ENCODE results near the gene STK32B.

The STK32B gene

GRCh38 chr4:5366421-5366820, 315.1 kb downstream of the STK32B start:
- DNase-seq: peak; percentile 91

GRCh38 chr4:5368426-5368825, 317.1 kb downstream of the STK32B start:
- no peak for DNase-seq

GRCh38 chr4:5370286-5370685, 319.0 kb downstream of the STK32B start:
- DNase-seq: peak; percentile 82

DNA sequence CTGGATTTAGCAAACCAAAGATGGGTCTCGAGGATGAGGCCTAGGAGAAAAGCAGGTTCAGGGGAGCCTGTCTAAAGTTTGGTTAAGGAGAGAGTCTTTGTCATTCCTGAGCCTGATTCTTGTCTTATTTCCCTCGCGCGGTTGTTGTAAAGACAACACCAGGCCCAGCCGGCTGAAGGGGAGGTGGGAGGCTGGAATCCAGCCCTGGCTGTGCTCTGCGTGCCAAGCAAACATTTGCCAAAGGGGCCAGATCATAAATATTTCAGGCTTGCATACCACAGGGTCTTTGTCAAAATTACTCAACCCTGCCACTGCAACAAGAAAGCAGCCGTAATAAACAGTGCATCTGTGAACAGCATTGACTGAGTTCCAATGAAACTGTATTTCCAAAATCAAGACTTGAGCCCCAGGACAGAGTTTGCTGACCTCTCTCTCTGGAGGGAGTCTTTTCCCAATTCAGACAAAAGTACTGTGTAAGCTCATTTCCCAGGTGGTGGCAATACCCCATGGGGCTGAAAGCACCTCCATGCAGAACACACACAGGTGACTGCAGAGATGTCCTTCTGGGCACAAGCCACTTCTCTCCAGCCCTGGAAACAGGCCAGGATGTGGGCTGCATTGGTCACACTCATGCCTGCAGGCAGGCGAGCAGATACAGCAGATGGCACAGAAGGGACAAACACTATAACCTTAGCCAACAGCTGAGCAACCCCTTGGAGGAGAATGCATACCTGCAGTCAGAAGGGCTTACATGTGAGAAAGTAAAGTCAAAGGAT, 320.3 kb downstream of the STK32B start:
- DNase-seq: peak; percentile 95

DNA sequence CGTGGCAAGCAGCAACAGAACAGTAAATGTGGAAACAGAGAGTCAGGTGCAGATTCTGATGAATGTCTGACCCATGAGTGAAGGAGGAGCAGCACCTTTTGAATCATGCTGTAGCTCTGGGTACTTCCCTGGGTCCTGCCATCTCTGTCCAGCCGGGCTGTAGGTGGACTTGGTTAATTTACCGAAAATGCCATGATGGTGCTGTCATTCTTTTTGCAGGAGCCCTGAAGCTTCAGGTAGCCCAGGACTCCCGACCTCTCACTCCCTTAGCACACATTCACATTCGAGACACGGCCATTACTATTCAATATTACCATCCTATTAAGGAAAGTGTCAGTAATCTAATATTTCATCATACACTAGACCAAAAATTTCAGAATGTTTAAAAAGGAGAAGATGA, 320.9 kb downstream of the STK32B start:
- DNase-seq: no peak

DNA sequence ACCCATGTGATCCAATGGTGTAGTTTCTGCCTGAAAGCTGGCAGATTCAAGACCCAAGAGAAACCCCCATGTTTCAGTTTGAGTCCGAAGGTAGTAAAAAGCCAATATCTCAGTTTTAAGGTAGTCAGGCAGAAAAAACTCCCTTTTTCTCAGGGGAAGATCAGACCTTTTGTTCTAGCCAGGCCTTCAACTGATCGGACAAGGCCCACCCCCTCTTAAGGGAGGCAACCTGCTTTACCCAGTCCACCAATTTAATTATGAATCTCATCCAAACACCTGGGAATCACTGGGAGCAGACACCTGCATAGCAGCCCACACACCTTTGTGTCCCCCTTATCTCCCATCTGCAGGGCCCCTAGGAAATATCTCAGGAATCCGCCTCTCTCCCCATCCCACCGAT, 322.0 kb downstream of the STK32B start:
- DNase-seq: no peak

GRCh38 chr4:5374592-5374991, 323.3 kb downstream of the STK32B start:
- DNase-seq: peak; percentile 68

DNA sequence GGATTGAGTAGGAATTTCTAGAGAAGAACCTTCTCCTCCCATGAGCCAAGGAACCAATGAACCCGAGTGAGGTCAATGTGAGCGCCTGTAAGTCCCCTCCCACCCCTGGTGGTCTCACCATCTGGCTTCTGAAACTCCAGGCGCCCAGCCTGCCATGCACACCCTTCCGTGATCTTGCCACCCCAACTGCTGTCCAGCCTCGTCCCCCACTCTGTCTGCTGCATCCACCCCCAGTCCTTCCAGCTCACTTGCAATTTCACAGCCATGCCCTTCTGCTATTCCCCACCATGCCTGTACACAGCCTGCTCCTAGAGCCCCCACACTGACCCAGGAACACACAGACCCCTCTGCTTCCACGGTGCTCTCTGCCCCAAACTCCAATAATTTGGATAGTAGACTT, 323.7 kb downstream of the STK32B start:
- DNase-seq: no peak

- DNase-seq: no peak
Measured at GRCh38 chr4:5376015-5376414, 324.7 kb downstream of the STK32B start.

DNA sequence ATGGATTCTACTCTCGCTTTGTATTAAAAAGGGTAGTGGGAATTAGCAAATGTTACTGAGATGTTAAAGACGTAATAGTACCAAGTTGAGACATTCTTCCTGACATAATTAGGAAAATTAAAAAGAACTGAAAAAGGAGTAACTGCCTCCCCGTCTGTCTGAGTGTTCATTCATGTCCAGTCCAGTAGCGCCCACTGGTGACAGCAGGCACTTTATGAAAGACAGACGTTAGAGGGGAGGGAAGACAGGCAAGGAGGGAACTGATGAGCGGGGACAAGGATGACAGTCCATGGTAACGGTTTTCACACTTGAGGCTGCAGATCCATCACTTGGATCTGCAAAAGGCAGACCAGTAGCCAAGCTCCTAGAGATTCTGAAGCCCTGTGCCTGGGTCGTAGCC, 326.7 kb downstream of the STK32B start:
- peak; percentile 57 for DNase-seq

- no peak for DNase-seq
Measured at GRCh38 chr4:5379895-5380294, 328.6 kb downstream of the STK32B start.

GRCh38 chr4:5381961-5382441, 330.7 kb downstream of the STK32B start:
- peak; percentile 98 for DNase-seq

DNA sequence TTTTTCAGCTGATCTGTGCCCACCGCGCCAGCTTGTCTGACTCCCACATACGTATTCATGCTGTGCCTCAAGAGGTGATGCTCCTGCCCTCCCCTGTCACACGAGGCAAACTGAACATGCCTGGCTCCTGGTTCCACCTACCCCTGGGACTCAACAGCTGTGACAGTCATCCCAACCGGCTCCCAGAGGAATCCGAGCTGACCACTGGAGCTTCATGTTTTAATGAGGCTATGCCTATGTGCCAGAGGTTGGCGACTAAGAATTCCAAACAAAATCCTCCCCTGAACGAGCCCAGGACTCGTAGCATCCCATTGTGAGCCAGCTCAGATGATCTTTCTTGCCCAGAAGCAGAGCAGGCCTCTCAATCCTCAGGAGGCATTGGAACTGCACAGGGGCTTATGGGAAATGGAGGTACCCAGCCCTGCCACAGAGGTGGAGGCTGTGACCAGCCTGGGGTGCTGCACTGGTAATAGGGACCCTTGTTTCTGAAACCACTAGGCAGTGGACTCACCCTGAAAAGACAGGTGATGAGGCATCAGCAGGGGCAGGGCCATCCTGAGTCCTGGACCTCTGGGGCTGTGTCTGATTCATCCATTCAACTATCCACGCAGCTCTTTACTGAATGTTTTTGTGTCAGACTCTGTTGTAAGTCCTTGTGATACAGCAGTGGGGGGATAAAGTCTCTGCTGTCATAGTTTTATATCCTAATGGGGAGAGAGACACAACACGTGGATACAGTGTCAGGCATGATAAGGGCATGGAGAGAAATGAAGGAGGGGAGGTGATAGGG, 332.1 kb downstream of the STK32B start:
- DNase-seq: peak; percentile 63

GRCh38 chr4:5385741-5386311, 334.5 kb downstream of the STK32B start:
- no peak for DNase-seq

GRCh38 chr4:5386921-5387320, 335.6 kb downstream of the STK32B start:
- no peak for DNase-seq

DNA sequence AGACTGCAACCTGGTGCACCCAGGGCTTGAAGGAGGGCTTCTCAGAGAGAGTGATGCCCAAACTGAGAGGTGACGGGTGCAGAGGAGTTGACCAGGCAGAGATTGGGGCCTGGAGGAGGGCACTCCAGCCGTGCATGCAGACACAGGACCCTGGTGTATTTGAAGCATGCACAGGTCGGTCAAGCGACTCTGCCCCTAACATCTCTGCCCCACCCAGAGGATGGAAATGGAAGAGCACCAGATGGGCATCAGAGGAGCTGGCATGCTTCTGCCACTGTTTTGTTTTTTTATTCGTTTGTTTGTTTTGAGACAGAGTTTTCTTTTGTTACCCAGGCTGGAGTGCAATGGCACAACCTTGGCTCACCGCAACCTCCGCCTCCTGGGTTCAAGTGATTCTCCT, 336.2 kb downstream of the STK32B start:
- DNase-seq: no peak

DNA sequence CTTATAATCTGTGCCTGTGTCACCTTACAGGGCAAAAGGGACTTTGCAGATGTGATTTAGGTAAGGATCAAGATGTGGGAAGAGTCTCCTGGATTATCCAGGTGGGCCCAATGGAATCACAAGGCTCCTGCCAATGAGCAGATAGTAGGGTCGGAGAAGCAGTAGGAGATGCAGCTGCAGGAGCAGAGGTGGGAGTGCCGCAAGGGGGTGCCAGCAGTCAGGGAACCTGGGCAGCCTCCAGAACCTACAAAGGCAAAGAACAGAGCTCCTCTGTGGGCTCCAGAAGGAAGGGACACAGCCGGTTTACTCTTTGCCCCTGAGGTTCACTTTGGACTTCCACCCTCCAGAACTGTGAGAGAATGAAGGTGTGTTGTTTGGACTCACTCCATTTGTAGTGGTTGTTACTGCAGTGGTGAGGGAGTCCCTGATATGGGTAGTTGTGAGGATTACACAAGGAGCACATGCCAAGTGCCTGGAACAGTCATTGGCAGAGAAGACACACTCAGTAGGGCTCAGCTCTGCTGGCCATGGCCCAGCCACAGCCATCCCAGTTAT, 338.6 kb downstream of the STK32B start:
- DNase-seq: no peak

DNA sequence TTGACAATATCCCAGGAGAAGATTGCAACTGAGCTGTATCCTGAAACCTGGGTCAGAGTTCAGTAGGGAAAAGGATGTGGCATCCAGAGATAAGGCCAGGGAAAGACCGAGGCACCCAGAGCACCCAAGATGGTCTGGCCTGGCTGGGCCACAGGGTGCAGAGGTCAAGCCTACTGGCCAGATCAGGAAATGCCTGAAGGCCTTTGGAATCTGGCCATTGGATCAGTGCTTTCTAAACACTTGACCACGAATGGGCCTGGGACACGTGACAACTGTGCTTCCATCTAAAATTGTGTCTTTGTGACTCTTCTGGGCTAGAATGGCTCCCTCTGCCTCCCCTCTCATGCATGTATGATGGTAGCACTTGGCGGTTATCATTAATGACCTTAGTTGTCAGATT, 340.2 kb downstream of the STK32B start:
- no peak for DNase-seq

GRCh38 chr4:5393911-5394513, 342.7 kb downstream of the STK32B start:
- no peak for DNase-seq

- DNase-seq: no peak
Measured at GRCh38 chr4:5395781-5396180, 344.5 kb downstream of the STK32B start.

DNA sequence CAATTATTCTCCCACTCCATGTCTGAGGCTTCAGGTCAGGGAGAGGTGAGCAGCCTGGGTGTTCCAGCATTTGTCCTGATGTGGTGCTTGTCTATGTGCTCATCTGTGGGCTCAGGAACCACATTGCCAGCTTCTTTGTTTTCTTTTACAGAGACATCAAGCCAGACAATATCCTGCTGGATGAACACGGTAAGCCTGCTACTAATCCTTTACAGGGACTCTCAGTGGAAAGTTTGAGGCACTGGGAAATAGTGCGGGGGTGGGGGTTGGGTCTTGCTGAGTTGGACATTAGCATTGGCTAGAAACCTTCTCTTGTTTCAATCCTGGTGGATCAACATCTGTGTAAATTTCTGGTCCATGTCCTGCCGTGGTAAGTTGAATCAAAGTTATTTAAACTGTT, 346.8 kb downstream of the STK32B start:
- peak; percentile 33 for DNase-seq

- peak; percentile 27 for DNase-seq
Measured at GRCh38 chr4:5399124-5399523, 347.8 kb downstream of the STK32B start.
